ENCODE results near the gene SSC5D. TPM values are rescaled to one million over a fixed set of nuclear protein-coding genes. Genes with fewer than 3 reads are reported as not detected.

Gene SSC5D
- total RNA-seq, 1 donor from 2014 or later = 0.71 TPM

- DNase-seq (ENCODE audit: low spot score) = no peak
- Mint-ChIP-seq H3K36me3 (ENCODE audit: low read depth) (peaks cover 3% of the 10 kb centered on the region), H3K4me1 (ENCODE audit: low read depth) (peaks cover 21% of the 10 kb centered on the region), H3K27ac (no peak overlapping the region), H3K27me3 (ENCODE audit: low read depth) (no peaks in the 10 kb centered on the region), H3K9me3 (no peaks in the 10 kb centered on the region), H3K4me3 (ENCODE audit: low read depth) (no peak overlapping the region)
- intact Hi-C loops (cut with micrococcal nuclease) = no loop called here
Observed at GRCh38 chr19:55481148-55481793, 7.0 kb upstream of the SSC5D start.

GRCh38 chr19:55481794-55482155 is 6.5 kb upstream of the SSC5D start:
- H3K4me3 Mint-ChIP-seq (ENCODE audit: low read depth) = no peak overlapping the region
- H3K27me3 Mint-ChIP-seq (ENCODE audit: low read depth) = no peaks in the 10 kb centered on the region
- intact Hi-C loops (cut with micrococcal nuclease) = no loop called here
- no peaks in the 10 kb centered on the region for H3K9me3 Mint-ChIP-seq
- peaks cover 21% of the 10 kb centered on the region for H3K4me1 Mint-ChIP-seq (ENCODE audit: low read depth)
- DNase-seq (ENCODE audit: low spot score) = no peak
- H3K36me3 Mint-ChIP-seq (ENCODE audit: low read depth) = peaks cover 3% of the 10 kb centered on the region
- no peak overlapping the region for H3K27ac Mint-ChIP-seq

GRCh38 chr19:55482156-55482961 is 5.9 kb upstream of the SSC5D start:
- peaks cover 27% of the 10 kb centered on the region for H3K4me1 Mint-ChIP-seq (ENCODE audit: low read depth)
- H3K9me3 Mint-ChIP-seq = no peaks in the 10 kb centered on the region
- H3K27ac Mint-ChIP-seq = no peak overlapping the region
- no peaks in the 10 kb centered on the region for H3K27me3 Mint-ChIP-seq (ENCODE audit: low read depth)
- no peak for DNase-seq (ENCODE audit: low spot score)
- H3K4me3 Mint-ChIP-seq (ENCODE audit: low read depth) = no peak overlapping the region
- intact Hi-C loops (cut with micrococcal nuclease) = no loop called here
- no peaks in the 10 kb centered on the region for H3K36me3 Mint-ChIP-seq (ENCODE audit: low read depth)

- no peaks in the 10 kb centered on the region for H3K27me3 Mint-ChIP-seq (ENCODE audit: low read depth)
- H3K4me3 Mint-ChIP-seq (ENCODE audit: low read depth) = peak overlapping the region; percentile 5
- intact Hi-C loops (cut with micrococcal nuclease) = no loop called here
- H3K27ac Mint-ChIP-seq = no peak overlapping the region
- H3K36me3 Mint-ChIP-seq (ENCODE audit: low read depth) = no peaks in the 10 kb centered on the region
- peaks cover 24% of the 10 kb centered on the region for H3K4me1 Mint-ChIP-seq (ENCODE audit: low read depth)
- DNase-seq (ENCODE audit: low spot score) = no peak
- H3K9me3 Mint-ChIP-seq = no peaks in the 10 kb centered on the region
Observed at GRCh38 chr19:55482967-55483705, 5.1 kb upstream of the SSC5D start.

GRCh38 chr19:55483706-55484592 is 4.3 kb upstream of the SSC5D start:
- H3K27ac Mint-ChIP-seq = no peak overlapping the region
- no peaks in the 10 kb centered on the region for H3K9me3 Mint-ChIP-seq
- peak overlapping the region; percentile 78 for H3K4me3 Mint-ChIP-seq (ENCODE audit: low read depth)
- no peaks in the 10 kb centered on the region for H3K36me3 Mint-ChIP-seq (ENCODE audit: low read depth)
- no peaks in the 10 kb centered on the region for H3K27me3 Mint-ChIP-seq (ENCODE audit: low read depth)
- peaks cover 18% of the 10 kb centered on the region for H3K4me1 Mint-ChIP-seq (ENCODE audit: low read depth)
- intact Hi-C loops (cut with micrococcal nuclease) = no loop called here
- no peak for DNase-seq (ENCODE audit: low spot score)

- H3K4me1 Mint-ChIP-seq (ENCODE audit: low read depth) = peaks cover 14% of the 10 kb centered on the region
- H3K27me3 Mint-ChIP-seq (ENCODE audit: low read depth) = no peaks in the 10 kb centered on the region
- H3K9me3 Mint-ChIP-seq = no peaks in the 10 kb centered on the region
- H3K4me3 Mint-ChIP-seq (ENCODE audit: low read depth) = peak within 1 kb of the TSS; percentile 80
- H3K36me3 Mint-ChIP-seq (ENCODE audit: low read depth) = no peaks in the 10 kb centered on the region
- DNase-seq (ENCODE audit: low spot score) = peak; percentile 62
- intact Hi-C loops (cut with micrococcal nuclease) = no loop called here
- H3K27ac Mint-ChIP-seq = peak within 1 kb of the TSS; percentile 68
Observed at GRCh38 chr19:55484593-55485438, 3.4 kb upstream of the SSC5D start, which contains the start of gene NAT14. Gene NAT14, plus strand, starts transcription at chr19:55485188. Its CDS starts 521 bp downstream, at chr19:55485709.

GRCh38 chr19:55485439-55486011 is 2.7 kb upstream of the SSC5D start:
- Mint-ChIP-seq H3K4me3 (ENCODE audit: low read depth) (peak overlapping the region; percentile 80), H3K27me3 (ENCODE audit: low read depth) (no peaks in the 10 kb centered on the region), H3K36me3 (ENCODE audit: low read depth) (no peaks in the 10 kb centered on the region), H3K4me1 (ENCODE audit: low read depth) (peaks cover 12% of the 10 kb centered on the region), H3K27ac (peak overlapping the region; percentile 68), H3K9me3 (no peaks in the 10 kb centered on the region)
- intact Hi-C loops (cut with micrococcal nuclease) = no loop called here
- DNase-seq (ENCODE audit: low spot score) = no peak

GRCh38 chr19:55486043-55486970 is 1.9 kb upstream of the SSC5D start:
- H3K27me3 Mint-ChIP-seq (ENCODE audit: low read depth) = no peaks in the 10 kb centered on the region
- peak overlapping the region; percentile 80 for H3K4me3 Mint-ChIP-seq (ENCODE audit: low read depth)
- no peaks in the 10 kb centered on the region for H3K9me3 Mint-ChIP-seq
- H3K4me1 Mint-ChIP-seq (ENCODE audit: low read depth) = peaks cover 12% of the 10 kb centered on the region
- intact Hi-C loops (cut with micrococcal nuclease) = no loop called here
- H3K27ac Mint-ChIP-seq = peak overlapping the region; percentile 68
- DNase-seq (ENCODE audit: low spot score) = no peak
- H3K36me3 Mint-ChIP-seq (ENCODE audit: low read depth) = no peaks in the 10 kb centered on the region

- DNase-seq (ENCODE audit: low spot score) = no peak
- Mint-ChIP-seq H3K4me1 (ENCODE audit: low read depth) (peaks cover 12% of the 10 kb centered on the region), H3K36me3 (ENCODE audit: low read depth) (no peaks in the 10 kb centered on the region), H3K9me3 (no peaks in the 10 kb centered on the region), H3K4me3 (ENCODE audit: low read depth) (peak overlapping the region; percentile 38), H3K27ac (peak overlapping the region; percentile 69), H3K27me3 (ENCODE audit: low read depth) (peaks cover 2% of the 10 kb centered on the region)
- intact Hi-C loops (cut with micrococcal nuclease) = no loop called here
Observed at GRCh38 chr19:55486971-55487923, 989 bp upstream of the SSC5D start.

All from activated T-helper 2 cell treated with anti-CD3 and anti-CD28 coated beads, Interferon-gamma antibody, Interleukin-2, Interleukin-4, amounts not matched to agents 10 μg/mL and 5 μg/mL and 100 μg/mL, durations not matched to agents 14 hours and 24 hours and 36 hours (primary cell).